ENCODE results near the gene WDR17.
A peak's percentile ranks its signal among the peaks of the same experiment; 100 is the strongest.
"Not testable (repeated sequence)": the region's sequence is repeated elsewhere in the genome, so short reads cannot be mapped to it uniquely, and the experiment has no call there.

Gene WDR17

GRCh38 chr4:176191974-176192373 is 126.3 kb downstream of the WDR17 start:
- no peak for DNase-seq (ENCODE audit: low read depth)

- no peak for DNase-seq (ENCODE audit: low read depth)
Observed at GRCh38 chr4:176193126-176193525, 127.5 kb downstream of the WDR17 start.

GRCh38 chr4:176193938-176194337 is 128.3 kb downstream of the WDR17 start:
- DNase-seq (ENCODE audit: low read depth), result no peak

- peak; percentile 88 for DNase-seq (ENCODE audit: low read depth)
Observed at GRCh38 chr4:176195184-176195978, 129.7 kb downstream of the WDR17 start, which contains the start of gene SPATA4. Gene SPATA4 (minus strand): TSS chr4:176195585. CDS start chr4:176195562, 23 bp downstream.

- DNase-seq (ENCODE audit: low read depth), result no peak
Observed at GRCh38 chr4:176198316-176198903, 132.8 kb downstream of the WDR17 start.

- no peak for DNase-seq (ENCODE audit: low read depth)
Observed at GRCh38 chr4:176205299-176205698, 139.7 kb downstream of the WDR17 start.

- DNase-seq (ENCODE audit: low read depth), result no peak
Observed at GRCh38 chr4:176207839-176208238, 142.2 kb downstream of the WDR17 start.

GRCh38 chr4:176209535-176209934 is 143.9 kb downstream of the WDR17 start:
- DNase-seq (ENCODE audit: low read depth), result no peak

GRCh38 chr4:176210101-176210500 is 144.5 kb downstream of the WDR17 start:
- DNase-seq (ENCODE audit: low read depth), result no peak

- DNase-seq (ENCODE audit: low read depth), result no peak
Observed at GRCh38 chr4:176210579-176211296, 145.1 kb downstream of the WDR17 start.

- not testable (repeated sequence) for DNase-seq (ENCODE audit: low read depth)
Observed at GRCh38 chr4:176212351-176212750, 146.7 kb downstream of the WDR17 start.

- DNase-seq (ENCODE audit: low read depth), result no peak
Observed at GRCh38 chr4:176217510-176217909, 151.9 kb downstream of the WDR17 start.

- DNase-seq (ENCODE audit: low read depth), result no peak
Observed at GRCh38 chr4:176222149-176222548, 156.5 kb downstream of the WDR17 start.

GRCh38 chr4:176223561-176223960 is 157.9 kb downstream of the WDR17 start:
- no peak for DNase-seq (ENCODE audit: low read depth)

GRCh38 chr4:176226736-176227135 is 161.1 kb downstream of the WDR17 start:
- DNase-seq (ENCODE audit: low read depth), result no peak

GRCh38 chr4:176229645-176230044 is 164.0 kb downstream of the WDR17 start:
- DNase-seq (ENCODE audit: low read depth), result no peak
